Erythroblast (primary cell): ENCODE data around the gene ARHGEF10L.

Source experiments
- DNase-seq, 2 experiments: peaks; one replicate each; lab custom pipeline; 2025; lab: John Stamatoyannopoulos, UW
- GATA1 ChIP-seq: IDR thresholded peaks from 2 replicates; pipeline ENCODE4 v1.6.1; 2011; ENCODE audit warnings: low read depth, mild to moderate bottlenecking, control low read depth, low read length, moderate library complexity
- POLR2A ChIP-seq: IDR thresholded peaks from 2 replicates; pipeline ENCODE4 v1.6.1; 2011; ENCODE audit warnings: mild to moderate bottlenecking, low read length

Gene ARHGEF10L

GRCh38 chr1:17603091-17603841 is 63.8 kb downstream of the ARHGEF10L start:
- TF ChIP-seq GATA1 (no peak), POLR2A (no peak)
- DNase-seq, result no peak

DNA sequence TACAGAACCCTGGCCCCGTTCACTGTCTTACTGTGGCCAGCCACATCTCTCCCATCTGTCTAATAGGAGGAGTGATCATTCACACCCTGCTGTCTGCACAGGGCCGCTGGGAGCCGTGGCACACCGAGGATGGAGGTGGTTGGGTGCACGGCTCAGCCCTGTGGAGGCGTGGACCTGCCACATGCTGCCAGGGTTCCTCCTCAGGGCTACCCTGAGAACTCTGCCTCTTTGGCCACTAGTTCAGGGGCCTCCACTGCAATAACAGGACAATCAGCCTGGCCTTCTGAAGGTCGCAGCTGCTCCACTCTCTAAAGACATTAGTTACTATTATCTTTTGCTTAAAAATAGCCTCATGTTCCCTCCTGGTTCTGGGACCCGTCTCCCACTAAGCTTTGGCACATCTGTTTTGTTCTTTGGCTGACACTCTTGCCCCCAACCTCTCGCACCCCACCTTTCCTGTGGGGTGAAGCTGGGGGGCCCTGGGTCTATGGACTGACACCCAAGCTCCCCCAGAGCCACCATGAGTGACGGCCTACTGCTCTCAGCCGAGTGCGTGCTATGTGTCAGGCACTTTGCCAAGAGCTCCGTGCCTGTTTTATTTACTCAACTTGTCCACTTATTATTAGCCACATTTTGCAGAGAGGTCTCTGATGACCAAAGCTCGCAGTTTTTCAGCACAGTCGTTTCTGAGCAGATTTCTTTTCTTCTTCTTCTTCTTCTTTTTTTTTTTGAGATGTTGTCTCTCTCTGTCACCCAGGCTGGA is 66.3 kb downstream of the ARHGEF10L start:
- DNase-seq, result no peak
- TF ChIP-seq POLR2A, result no peak
- TF ChIP-seq GATA1, result no peak

- TF ChIP-seq GATA1 (no peak), POLR2A (no peak)
- DNase-seq, result peak; percentile 45 to 78
Measured at GRCh38 chr1:17606826-17607440, 67.4 kb downstream of the ARHGEF10L start.

- DNase-seq, result no peak
- TF ChIP-seq GATA1 (no peak), POLR2A (no peak)
Measured at GRCh38 chr1:17607644-17608581, 68.4 kb downstream of the ARHGEF10L start.

- TF ChIP-seq GATA1 (no peak), POLR2A (no peak)
- no peak for DNase-seq
Measured at GRCh38 chr1:17609529-17609928, 70.0 kb downstream of the ARHGEF10L start.

DNA sequence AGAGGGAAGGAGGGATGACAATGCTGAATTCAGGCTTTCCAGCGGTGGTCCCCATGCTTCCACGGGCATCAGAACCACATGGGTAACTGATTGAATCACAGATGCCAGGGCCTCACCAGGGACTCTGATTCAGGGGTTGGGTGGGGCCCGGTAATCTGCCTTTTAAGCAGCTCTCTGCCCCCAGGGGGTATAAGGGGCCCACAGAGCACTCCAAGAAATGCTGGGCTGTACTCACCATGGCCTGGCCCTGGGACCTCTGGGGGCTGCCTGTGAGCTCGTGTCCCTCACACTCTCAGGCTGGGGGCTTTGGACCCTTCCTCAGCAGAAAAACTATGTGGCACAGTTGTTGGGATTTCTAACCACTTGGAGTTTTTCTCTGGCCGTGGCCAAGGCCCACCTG is 70.6 kb downstream of the ARHGEF10L start:
- no peak for DNase-seq
- TF ChIP-seq POLR2A, result no peak
- no peak for TF ChIP-seq GATA1

GRCh38 chr1:17610713-17611112 is 71.2 kb downstream of the ARHGEF10L start:
- no peak for DNase-seq
- TF ChIP-seq GATA1 (no peak), POLR2A (no peak)

DNA sequence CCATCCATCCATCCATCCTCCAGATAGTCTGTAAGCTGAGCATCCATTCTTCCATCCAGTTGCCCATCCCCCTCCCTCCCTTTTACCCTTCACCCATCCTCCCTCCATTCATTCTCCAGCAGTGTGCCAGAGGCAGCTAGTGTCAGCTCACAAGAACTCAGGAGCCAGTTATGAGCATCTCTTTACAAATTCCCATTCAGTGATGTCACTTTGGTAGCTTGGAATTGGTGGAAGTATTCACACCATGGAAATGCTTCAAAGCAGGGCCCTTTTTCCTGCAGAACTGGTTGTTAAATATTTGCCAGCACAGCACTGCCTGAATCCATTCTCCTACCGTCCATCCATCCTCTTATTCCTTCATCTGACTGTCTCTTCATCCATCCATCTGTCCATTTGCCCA is 72.5 kb downstream of the ARHGEF10L start:
- DNase-seq, result no peak
- TF ChIP-seq GATA1 (no peak), POLR2A (no peak)

DNA sequence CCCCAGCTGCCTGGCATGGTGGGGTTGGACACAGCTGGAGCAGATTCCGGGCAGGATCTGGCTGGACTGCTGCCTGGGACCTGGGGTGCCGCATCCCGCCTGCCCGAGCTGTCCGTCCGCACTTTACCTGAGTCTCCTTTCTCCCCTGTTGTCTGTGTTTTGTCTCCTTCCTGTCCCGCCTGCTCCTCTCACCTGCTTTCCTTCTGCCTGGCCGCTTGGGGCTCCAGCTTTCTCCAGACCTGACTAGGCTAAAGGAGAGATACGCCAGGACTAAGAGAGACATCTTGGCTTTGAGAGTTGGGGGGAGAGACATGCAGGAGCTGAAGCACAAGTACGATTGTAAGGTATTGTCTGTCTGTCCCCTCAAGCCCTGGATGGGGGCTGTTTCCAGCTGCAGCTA is 73.3 kb downstream of the ARHGEF10L start:
- DNase-seq, result no peak
- TF ChIP-seq GATA1 (no peak), POLR2A (no peak)

DNA sequence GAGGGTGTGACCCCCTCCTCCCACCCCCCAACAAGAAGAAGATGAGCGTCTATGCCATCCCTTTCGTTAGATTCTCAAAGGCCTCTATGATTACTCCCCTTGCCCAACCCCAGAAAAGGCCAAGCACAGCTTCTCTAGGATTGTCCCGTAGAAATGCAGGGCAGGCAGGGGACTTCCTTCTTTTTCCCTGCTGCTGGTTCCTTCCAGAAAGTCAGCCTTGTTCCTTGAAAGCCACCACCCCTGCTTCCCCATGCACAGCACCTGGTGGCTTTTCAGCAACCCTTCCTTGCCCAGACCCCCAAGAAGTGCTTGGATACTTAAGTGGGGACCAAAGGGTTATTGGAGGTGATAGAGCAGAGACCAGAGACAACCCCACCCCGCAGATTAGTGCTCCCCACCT is 75.1 kb downstream of the ARHGEF10L start:
- TF ChIP-seq POLR2A (no peak), GATA1 (no peak)
- DNase-seq, result no peak

- DNase-seq, result no peak
- TF ChIP-seq GATA1 (no peak), POLR2A (no peak)
Measured at GRCh38 chr1:17615157-17615556, 75.7 kb downstream of the ARHGEF10L start.

- DNase-seq, result no peak
- TF ChIP-seq POLR2A (no peak), GATA1 (no peak)
Measured at GRCh38 chr1:17615959-17616358, 76.5 kb downstream of the ARHGEF10L start.

- TF ChIP-seq GATA1 (no peak), POLR2A (no peak)
- DNase-seq, result no peak
Measured at GRCh38 chr1:17616731-17617279, 77.3 kb downstream of the ARHGEF10L start.
